Inferior parietal cortex (tissue), 1 donor: Measurements from ENCODE around the gene SYN1.

Experiments used
- DNase-seq: peaks from one replicate; pipeline ENCODE4 v3.0.0-alpha.2; 2016; ENCODE audit errors: extremely low spot score

Gene SYN1

GRCh38 chrX:47574076-47574546 lies 45.5 kb downstream of the SYN1 start:
- DNase-seq, result no peak

DNA sequence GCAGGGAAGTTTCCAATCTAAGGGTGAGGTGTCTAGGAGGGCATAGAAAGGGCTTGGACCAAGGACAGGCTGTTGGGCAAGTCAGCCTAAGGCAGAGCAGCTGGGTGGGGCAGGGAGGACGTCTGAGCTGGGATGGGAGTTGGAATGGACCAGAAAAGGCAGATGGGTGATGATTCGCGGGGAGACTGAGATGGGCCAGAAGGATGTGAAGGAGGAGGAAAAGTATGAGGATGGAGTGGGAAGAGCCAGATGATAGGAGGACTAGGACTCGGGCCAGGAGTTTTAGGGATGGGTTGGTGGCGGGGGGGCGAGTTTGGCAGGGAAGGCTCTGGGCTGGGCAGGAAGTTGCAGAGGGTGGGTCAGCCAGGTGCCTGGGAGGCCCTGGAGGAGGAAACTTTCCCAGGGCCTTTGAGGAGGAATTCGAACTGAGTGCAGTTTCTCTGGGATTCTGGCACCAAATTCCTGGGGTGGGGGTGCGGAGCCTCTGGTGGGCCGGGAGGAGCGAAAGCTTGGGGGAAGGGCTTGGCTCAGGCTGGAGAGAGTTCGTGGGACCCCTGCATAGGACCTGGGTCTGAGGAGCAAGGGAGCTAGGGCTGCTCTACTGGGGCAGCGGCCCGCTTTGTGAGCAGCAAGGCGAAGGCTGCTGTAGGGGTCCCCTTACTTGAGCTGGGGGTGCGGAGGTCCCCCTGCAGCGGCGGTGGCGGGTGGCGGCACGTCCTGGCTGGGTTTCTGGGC lies 46.1 kb downstream of the SYN1 start:
- DNase-seq, result no peak

DNA sequence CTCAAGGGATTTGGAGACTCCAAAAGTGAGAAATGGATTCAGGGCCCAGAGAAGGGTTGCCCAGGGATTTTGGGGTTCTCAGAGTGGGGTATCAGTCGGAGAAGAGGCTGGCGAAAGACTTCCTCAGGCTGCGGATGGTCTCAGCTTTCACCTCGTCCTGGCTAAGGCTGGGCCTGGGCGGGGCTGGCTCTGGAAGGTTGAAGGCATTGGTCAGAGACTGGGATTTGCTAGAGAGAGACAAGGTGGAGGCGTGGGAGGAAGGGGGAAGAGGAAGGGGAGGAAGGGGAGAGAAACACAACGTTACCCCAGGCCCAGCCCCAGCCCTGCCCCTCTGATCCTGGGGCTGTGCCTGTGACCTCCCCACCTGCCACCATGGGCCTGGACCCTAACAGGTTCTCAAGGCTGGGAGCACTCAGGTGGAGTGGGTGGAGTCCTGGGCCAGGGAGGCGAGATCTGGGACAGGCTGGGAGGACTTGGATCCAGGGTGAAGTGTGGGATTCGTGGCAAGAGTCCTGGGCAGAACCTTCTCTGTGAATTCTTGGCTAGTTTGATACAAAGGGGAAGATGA lies 46.8 kb downstream of the SYN1 start:
- DNase-seq, result no peak

DNA sequence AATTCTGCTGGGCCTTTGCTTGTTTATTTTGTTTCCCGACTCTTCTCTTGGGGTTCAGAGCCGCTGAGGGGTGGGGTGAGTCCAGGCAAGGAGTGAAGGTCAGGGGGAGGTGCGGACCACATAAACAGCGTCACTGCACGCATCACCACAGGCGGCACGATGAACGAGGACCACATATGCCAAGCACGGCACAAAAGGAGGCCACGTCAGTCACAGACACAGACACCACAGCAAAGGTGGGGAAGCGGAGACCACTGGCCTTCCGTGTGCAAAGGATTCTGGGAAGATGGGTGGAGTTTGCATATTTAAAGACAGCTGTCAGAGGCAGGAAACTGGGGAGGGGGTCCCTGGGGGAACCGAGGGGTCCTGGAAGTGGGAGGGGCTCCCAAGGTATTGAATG lies 47.8 kb downstream of the SYN1 start:
- DNase-seq, result no peak

GRCh38 chrX:47571215-47571614 lies 48.4 kb downstream of the SYN1 start:
- no peak for DNase-seq

DNA sequence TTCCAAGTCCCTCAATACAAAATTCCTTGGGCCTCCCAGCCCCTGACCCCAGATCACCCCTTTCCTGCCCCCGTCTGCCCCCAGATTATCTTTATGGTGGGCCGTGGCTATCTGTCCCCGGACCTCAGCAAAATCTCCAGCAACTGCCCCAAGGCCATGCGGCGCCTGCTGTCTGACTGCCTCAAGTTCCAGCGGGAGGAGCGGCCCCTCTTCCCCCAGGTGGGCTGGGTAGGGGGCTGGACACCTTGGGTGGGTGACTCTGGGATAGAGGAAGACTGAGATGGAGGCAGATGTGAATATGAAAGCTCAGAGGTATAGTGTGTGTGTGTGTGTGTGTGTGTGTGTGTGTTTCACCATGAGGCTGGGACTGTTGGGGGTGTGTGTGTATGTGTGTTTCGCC lies 48.9 kb downstream of the SYN1 start:
- no peak for DNase-seq

GRCh38 chrX:47568656-47569295 lies 50.9 kb downstream of the SYN1 start:
- DNase-seq, result no peak

DNA sequence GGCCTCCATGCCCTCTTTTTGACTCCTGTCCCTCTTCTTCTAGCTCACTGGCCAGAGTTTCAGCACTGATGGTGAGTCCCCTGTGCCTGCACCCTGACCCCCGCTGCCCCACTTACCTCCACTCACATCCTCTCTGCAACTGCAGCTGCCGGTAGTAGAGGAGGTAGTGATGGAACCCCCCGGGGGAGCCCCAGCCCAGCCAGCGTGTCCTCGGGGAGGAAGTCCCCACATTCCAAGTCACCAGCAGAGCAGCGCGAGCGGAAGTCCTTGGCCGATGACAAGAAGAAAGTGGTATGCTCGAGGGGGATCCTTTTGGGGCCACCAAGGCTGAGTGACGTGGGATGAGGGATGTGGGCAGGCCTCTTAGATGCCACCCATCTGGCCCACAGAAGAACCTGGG lies 52.8 kb downstream of the SYN1 start:
- DNase-seq, result no peak

DNA sequence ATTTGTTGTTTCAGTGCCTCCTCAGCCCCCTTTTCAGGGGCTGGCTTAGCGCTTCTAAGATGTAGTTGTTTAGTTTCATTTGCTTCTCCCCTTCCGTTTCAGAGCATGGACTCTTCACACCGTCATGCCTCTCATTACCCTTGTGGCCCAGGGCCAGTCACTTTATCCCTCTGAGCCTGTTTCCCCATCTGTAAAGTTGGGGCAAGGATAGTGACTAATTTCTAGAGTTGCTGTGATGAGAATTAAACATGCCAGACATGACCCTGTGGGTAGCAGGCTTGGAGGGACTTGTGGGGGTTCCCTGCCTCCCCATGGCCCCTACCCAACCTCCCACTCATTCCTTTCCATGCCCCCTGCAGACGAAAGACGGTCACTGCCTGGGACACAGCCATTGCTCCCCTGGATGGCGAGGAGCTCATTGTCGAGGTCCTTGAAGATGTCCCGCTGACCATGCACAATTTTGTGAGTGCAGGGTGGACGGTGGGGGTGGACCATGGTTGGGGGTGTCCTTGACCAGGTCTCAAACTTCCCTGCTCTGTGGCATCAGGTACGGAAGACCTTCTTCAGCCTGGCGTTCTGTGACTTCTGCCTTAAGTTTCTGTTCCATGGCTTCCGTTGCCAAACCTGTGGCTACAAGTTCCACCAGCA lies 55.1 kb downstream of the SYN1 start:
- DNase-seq, result no peak

DNA sequence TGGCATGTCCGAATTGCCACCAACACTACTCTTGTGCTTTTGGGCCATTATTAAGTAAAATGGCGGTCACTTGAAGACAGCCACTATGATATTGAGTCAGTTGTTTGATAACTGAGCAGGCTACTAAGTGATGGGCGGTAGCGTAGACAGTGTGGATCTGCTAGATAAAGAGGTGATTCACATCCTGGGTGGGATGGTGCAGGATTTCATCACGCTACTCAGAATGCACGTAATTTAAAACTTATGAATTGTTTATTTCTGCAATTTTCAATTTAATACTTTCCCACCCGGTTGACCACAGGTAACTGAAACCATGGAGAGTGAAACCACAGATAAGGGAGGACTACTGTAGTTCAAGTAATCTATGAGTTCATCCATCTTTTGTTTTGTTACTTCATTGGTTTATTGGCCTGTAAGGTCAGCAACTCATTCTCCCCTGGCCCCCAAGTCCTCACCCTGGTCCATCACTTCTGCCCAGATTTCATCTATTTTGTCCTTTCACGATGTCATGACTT lies 55.8 kb downstream of the SYN1 start:
- no peak for DNase-seq

GRCh38 chrX:47562615-47563243 lies 56.9 kb downstream of the SYN1 start:
- no peak for DNase-seq

DNA sequence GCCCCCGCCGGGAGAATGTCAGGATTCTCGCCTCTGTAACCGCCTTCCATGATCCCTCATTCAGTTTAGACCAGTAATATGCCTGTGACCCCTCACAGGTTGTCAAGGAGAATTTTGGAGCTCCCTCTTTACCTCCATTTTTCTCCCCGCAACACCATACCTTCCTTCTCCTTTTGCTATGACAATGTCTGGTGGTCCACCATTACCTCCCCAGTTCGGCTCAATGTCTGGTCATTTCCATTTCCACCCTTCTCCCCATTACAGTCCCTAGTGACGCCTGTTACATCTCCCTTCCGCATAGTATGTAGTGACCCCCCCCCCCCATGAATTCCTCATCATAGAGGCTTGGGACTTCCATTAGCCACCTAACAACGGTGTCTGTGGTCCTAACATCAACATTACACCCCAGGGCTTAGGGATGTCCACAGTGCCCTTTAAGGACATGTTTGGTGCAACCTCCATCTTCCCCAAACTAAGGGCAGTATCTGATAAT lies 58.0 kb downstream of the SYN1 start:
- DNase-seq, result no peak

GRCh38 chrX:47560934-47561658 lies 58.6 kb downstream of the SYN1 start, which contains the start of gene ARAF:
Gene ARAF (plus strand): TSS chrX:47561205. CDS start chrX:47562968, 1,763 bp downstream.
- DNase-seq, result peak; percentile 98

GRCh38 chrX:47560179-47560933 lies 59.3 kb downstream of the SYN1 start:
- DNase-seq, result no peak

- DNase-seq, result no peak
Observed at GRCh38 chrX:47558436-47558835, 61.2 kb downstream of the SYN1 start.

DNA sequence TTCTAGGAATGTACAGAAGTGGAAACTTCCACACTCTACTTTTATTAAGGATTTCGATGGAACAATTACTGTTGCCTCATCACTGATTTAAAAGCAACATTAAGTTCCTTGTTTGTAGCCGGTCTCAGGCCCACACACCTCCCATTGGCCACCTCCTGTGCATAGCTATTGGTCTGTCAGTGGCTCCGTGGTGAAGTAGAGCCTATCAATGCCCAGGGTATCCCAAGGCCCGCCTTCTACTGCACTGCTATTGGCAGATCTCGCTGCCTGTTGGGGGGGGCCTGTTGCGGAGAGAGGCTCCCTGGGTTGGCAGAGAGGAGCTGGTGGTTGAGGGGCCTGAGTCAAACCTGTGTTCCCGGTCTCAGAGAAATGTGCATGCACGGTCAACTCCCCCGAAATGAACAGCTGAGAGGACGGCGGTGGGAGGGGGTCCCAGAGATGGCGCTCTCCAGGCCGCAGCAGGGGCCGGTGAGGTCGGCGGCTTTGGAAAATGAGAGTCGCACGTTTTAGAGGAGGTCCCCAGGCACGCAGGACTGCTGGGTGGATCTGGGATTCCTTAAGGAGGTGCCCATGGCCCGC lies 63.5 kb downstream of the SYN1 start:
- DNase-seq, result peak; percentile 82

- DNase-seq, result no peak
Observed at GRCh38 chrX:47543496-47543895, 76.2 kb downstream of the SYN1 start.

DNA sequence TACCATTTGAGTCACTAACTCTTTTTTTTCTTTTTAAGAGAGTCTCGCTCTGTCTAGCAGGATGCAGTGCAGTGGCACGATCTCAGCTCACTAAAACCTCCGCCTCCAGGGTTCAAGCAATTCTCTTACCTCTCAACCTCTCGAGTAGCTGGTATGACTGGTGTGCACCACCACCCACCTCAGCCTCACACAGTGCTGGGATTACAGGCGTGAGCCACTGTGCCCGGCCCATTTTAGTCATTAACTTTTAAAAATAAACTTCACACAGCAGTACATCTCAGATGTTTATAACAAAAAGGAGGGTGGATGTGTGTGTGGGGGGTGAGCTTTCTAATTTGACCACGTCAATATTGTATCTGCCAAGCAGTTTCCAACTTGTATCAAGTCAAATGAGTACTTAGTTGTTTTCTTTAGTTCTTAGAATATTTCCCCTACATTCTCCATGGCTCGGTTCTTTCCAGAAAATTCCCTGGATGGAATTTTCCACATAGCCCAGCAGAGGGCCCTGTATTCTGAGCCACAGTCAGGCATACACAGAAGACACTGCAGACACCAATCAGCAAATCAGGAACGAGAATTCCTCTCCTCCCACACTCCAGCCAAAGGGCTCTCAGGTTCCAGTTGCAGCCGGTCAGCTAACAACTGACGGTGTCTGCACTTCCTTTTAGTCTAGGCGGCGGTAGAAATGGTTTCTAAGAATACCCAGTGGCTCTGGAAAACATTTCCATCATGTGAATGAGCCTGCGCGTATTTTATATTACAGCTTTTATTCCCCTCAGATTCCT lies 78.7 kb downstream of the SYN1 start:
- peak; percentile 86 for DNase-seq

DNA sequence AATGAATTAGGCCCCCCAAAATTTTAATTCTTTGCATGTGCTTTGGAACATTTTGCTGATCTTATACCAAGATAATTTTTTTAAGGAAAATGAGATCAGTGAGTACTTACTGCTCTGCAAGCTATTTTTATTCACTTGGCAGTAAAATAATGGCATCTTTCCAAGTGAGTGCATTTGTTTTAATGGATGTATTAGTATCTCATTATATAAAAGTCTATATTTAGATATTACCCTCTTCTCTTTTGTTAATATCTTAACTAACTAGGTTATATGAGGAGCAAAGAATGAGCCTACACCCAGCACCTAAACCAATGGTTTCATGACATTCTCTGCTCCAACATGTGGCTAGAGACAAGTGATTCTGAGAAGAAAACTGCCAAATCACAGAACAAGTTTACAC lies 79.8 kb downstream of the SYN1 start:
- DNase-seq, result peak; percentile 15
